Measurements from ENCODE around the gene CPNE8.
"Not testable (repeated sequence)": the region's sequence is repeated elsewhere in the genome, so short reads cannot be mapped to it uniquely, and the experiment has no call there.

CPNE8 gene

GRCh38 chr12:38761636-38762342, 143.6 kb downstream of the CPNE8 start:
- Histone ChIP-seq H3K4me1 (ENCODE audit: insufficient read depth, low read length) (no peaks in the 10 kb centered on the region), H3K9ac (ENCODE audit: low read depth, low read length) (no peak overlapping the region), H3K9me3 (ENCODE audit: control insufficient read depth, insufficient read depth, low read length) (no peaks in the 10 kb centered on the region), H3K36me3 (ENCODE audit: insufficient read depth, low read length) (no peaks in the 10 kb centered on the region)

GRCh38 chr12:38761111-38761510, 144.3 kb downstream of the CPNE8 start:
- no peaks in the 10 kb centered on the region for H3K4me1 ChIP-seq (ENCODE audit: insufficient read depth, low read length)
- H3K36me3 ChIP-seq (ENCODE audit: insufficient read depth, low read length): no peaks in the 10 kb centered on the region
- H3K9me3 ChIP-seq (ENCODE audit: control insufficient read depth, insufficient read depth, low read length): no peaks in the 10 kb centered on the region

GRCh38 chr12:38759621-38760020, 145.8 kb downstream of the CPNE8 start:
- no peaks in the 10 kb centered on the region for H3K36me3 ChIP-seq (ENCODE audit: insufficient read depth, low read length)

More at GRCh38 chr12:38761111-38761510, 144.3 kb downstream of the CPNE8 start:
- no peak overlapping the region for H3K9ac ChIP-seq (ENCODE audit: low read depth, low read length)

GRCh38 chr12:38746744-38747143, 158.6 kb downstream of the CPNE8 start:
- Histone ChIP-seq H3K4me1 (ENCODE audit: insufficient read depth, low read length) (no peaks in the 10 kb centered on the region), H3K9ac (ENCODE audit: low read depth, low read length) (no peak overlapping the region), H3K36me3 (ENCODE audit: insufficient read depth, low read length) (no peaks in the 10 kb centered on the region), H3K9me3 (ENCODE audit: control insufficient read depth, insufficient read depth, low read length) (no peaks in the 10 kb centered on the region)

More at GRCh38 chr12:38759621-38760020, 145.8 kb downstream of the CPNE8 start:
- 0 out of 2 replicates have a peak, but pooled peaks cover 3% of the 10 kb centered on the region for H3K4me1 ChIP-seq (ENCODE audit: insufficient read depth, low read length)
- H3K9me3 ChIP-seq (ENCODE audit: control insufficient read depth, insufficient read depth, low read length): no peaks in the 10 kb centered on the region
- no peak overlapping the region for H3K9ac ChIP-seq (ENCODE audit: low read depth, low read length)

GRCh38 chr12:38745601-38746000, 159.8 kb downstream of the CPNE8 start:
- H3K9me3 ChIP-seq (ENCODE audit: control insufficient read depth, insufficient read depth, low read length): no peaks in the 10 kb centered on the region
- no peak overlapping the region for H3K9ac ChIP-seq (ENCODE audit: low read depth, low read length)
- no peaks in the 10 kb centered on the region for H3K4me1 ChIP-seq (ENCODE audit: insufficient read depth, low read length)
- no peaks in the 10 kb centered on the region for H3K36me3 ChIP-seq (ENCODE audit: insufficient read depth, low read length)

GRCh38 chr12:38744041-38744440, 161.3 kb downstream of the CPNE8 start:
- Histone ChIP-seq H3K36me3 (ENCODE audit: insufficient read depth, low read length) (no peaks in the 10 kb centered on the region), H3K9me3 (ENCODE audit: control insufficient read depth, insufficient read depth, low read length) (no peaks in the 10 kb centered on the region), H3K9ac (ENCODE audit: low read depth, low read length) (no peak overlapping the region), H3K4me1 (ENCODE audit: insufficient read depth, low read length) (no peaks in the 10 kb centered on the region)

GRCh38 chr12:38742496-38742895, 162.9 kb downstream of the CPNE8 start:
- H3K36me3 ChIP-seq (ENCODE audit: insufficient read depth, low read length): not testable (repeated sequence)

GRCh38 chr12:38736821-38737220, 168.6 kb downstream of the CPNE8 start:
- Histone ChIP-seq H3K9me3 (ENCODE audit: control insufficient read depth, insufficient read depth, low read length) (no peaks in the 10 kb centered on the region), H3K9ac (ENCODE audit: low read depth, low read length) (no peak overlapping the region), H3K4me1 (ENCODE audit: insufficient read depth, low read length) (no peaks in the 10 kb centered on the region), H3K36me3 (ENCODE audit: insufficient read depth, low read length) (no peaks in the 10 kb centered on the region)

More at GRCh38 chr12:38742496-38742895, 162.9 kb downstream of the CPNE8 start:
- H3K9me3 ChIP-seq (ENCODE audit: control insufficient read depth, insufficient read depth, low read length); H3K9ac ChIP-seq (ENCODE audit: low read depth, low read length); H3K4me1 ChIP-seq (ENCODE audit: insufficient read depth, low read length): not testable (repeated sequence)

- H3K36me3 ChIP-seq (ENCODE audit: insufficient read depth, low read length): no peaks in the 10 kb centered on the region
- no peaks in the 10 kb centered on the region for H3K9me3 ChIP-seq (ENCODE audit: control insufficient read depth, insufficient read depth, low read length)
- H3K9ac ChIP-seq (ENCODE audit: low read depth, low read length): no peak overlapping the region
- no peaks in the 10 kb centered on the region for H3K4me1 ChIP-seq (ENCODE audit: insufficient read depth, low read length)
Observed at GRCh38 chr12:38732761-38733160, 172.6 kb downstream of the CPNE8 start.

- no peaks in the 10 kb centered on the region for H3K4me1 ChIP-seq (ENCODE audit: insufficient read depth, low read length)
- no peaks in the 10 kb centered on the region for H3K9me3 ChIP-seq (ENCODE audit: control insufficient read depth, insufficient read depth, low read length)
- no peaks in the 10 kb centered on the region for H3K36me3 ChIP-seq (ENCODE audit: insufficient read depth, low read length)
- H3K9ac ChIP-seq (ENCODE audit: low read depth, low read length): no peak overlapping the region
Observed at GRCh38 chr12:38728894-38729293, 176.5 kb downstream of the CPNE8 start.

- H3K36me3 ChIP-seq (ENCODE audit: insufficient read depth, low read length): no peaks in the 10 kb centered on the region
- H3K9me3 ChIP-seq (ENCODE audit: control insufficient read depth, insufficient read depth, low read length): no peaks in the 10 kb centered on the region
- H3K4me1 ChIP-seq (ENCODE audit: insufficient read depth, low read length): no peaks in the 10 kb centered on the region
- no peak overlapping the region for H3K9ac ChIP-seq (ENCODE audit: low read depth, low read length)
Observed at GRCh38 chr12:38721611-38722252, 183.7 kb downstream of the CPNE8 start.

- H3K4me1 ChIP-seq (ENCODE audit: insufficient read depth, low read length): no peaks in the 10 kb centered on the region
- H3K36me3 ChIP-seq (ENCODE audit: insufficient read depth, low read length): no peaks in the 10 kb centered on the region
- H3K9me3 ChIP-seq (ENCODE audit: control insufficient read depth, insufficient read depth, low read length): no peaks in the 10 kb centered on the region
- no peak overlapping the region for H3K9ac ChIP-seq (ENCODE audit: low read depth, low read length)
Observed at GRCh38 chr12:38720661-38721060, 184.7 kb downstream of the CPNE8 start.

- no peaks in the 10 kb centered on the region for H3K36me3 ChIP-seq (ENCODE audit: insufficient read depth, low read length)
- no peaks in the 10 kb centered on the region for H3K9me3 ChIP-seq (ENCODE audit: control insufficient read depth, insufficient read depth, low read length)
- no peaks in the 10 kb centered on the region for H3K4me1 ChIP-seq (ENCODE audit: insufficient read depth, low read length)
- no peak overlapping the region for H3K9ac ChIP-seq (ENCODE audit: low read depth, low read length)
Observed at GRCh38 chr12:38713294-38713693, 192.1 kb downstream of the CPNE8 start.

- no peak overlapping the region for H3K9ac ChIP-seq (ENCODE audit: low read depth, low read length)
- no peaks in the 10 kb centered on the region for H3K9me3 ChIP-seq (ENCODE audit: control insufficient read depth, insufficient read depth, low read length)
- H3K36me3 ChIP-seq (ENCODE audit: insufficient read depth, low read length): no peaks in the 10 kb centered on the region
- H3K4me1 ChIP-seq (ENCODE audit: insufficient read depth, low read length): no peaks in the 10 kb centered on the region
Observed at GRCh38 chr12:38711054-38711453, 194.3 kb downstream of the CPNE8 start.

GRCh38 chr12:38708466-38708865, 196.9 kb downstream of the CPNE8 start:
- Histone ChIP-seq H3K4me1 (ENCODE audit: insufficient read depth, low read length) (no peaks in the 10 kb centered on the region), H3K9ac (ENCODE audit: low read depth, low read length) (no peak overlapping the region), H3K36me3 (ENCODE audit: insufficient read depth, low read length) (no peaks in the 10 kb centered on the region), H3K9me3 (ENCODE audit: control insufficient read depth, insufficient read depth, low read length) (no peaks in the 10 kb centered on the region)

Data from ES-I3 (cell line).